ENCODE measurements around the gene CRTAC1.

CRTAC1 gene

DNA sequence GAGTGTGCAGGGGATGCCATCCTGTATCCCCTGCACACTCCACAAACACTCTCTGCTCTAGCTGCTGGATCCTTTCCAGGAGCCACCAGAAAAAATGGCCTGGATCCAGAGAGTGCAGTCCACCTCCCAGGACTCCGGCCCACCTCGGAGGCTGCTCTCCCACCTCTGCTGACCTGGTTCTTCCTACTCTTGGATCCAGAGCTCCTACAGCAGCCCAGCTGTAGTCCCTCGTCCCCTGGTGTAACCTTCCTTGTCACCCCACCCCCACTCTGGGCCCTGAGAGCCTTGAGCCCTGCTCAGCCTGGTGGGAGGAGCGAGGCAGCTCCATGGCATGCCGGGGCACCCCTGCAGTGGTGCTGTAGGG is 126.4 kb downstream of the CRTAC1 start:
- in situ Hi-C loops (cut with HindIII; ENCODE audit: low sequenced_read_pairs), result no loop called here
- H3K4me3 ChIP-seq (ENCODE audit: low read depth, low read length), result no peak overlapping the region
- TF ChIP-seq, protein P1, sequence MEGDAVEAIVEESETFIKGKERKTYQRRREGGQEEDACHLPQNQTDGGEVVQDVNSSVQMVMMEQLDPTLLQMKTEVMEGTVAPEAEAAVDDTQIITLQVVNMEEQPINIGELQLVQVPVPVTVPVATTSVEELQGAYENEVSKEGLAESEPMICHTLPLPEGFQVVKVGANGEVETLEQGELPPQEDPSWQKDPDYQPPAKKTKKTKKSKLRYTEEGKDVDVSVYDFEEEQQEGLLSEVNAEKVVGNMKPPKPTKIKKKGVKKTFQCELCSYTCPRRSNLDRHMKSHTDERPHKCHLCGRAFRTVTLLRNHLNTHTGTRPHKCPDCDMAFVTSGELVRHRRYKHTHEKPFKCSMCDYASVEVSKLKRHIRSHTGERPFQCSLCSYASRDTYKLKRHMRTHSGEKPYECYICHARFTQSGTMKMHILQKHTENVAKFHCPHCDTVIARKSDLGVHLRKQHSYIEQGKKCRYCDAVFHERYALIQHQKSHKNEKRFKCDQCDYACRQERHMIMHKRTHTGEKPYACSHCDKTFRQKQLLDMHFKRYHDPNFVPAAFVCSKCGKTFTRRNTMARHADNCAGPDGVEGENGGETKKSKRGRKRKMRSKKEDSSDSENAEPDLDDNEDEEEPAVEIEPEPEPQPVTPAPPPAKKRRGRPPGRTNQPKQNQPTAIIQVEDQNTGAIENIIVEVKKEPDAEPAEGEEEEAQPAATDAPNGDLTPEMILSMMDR (IDR thresholded peaks at IDR 0.05; ENCODE audit: low read depth, low read length, missing control alignments), result no peak
- no peak for DNase-seq (ENCODE audit: low read depth)

DNA sequence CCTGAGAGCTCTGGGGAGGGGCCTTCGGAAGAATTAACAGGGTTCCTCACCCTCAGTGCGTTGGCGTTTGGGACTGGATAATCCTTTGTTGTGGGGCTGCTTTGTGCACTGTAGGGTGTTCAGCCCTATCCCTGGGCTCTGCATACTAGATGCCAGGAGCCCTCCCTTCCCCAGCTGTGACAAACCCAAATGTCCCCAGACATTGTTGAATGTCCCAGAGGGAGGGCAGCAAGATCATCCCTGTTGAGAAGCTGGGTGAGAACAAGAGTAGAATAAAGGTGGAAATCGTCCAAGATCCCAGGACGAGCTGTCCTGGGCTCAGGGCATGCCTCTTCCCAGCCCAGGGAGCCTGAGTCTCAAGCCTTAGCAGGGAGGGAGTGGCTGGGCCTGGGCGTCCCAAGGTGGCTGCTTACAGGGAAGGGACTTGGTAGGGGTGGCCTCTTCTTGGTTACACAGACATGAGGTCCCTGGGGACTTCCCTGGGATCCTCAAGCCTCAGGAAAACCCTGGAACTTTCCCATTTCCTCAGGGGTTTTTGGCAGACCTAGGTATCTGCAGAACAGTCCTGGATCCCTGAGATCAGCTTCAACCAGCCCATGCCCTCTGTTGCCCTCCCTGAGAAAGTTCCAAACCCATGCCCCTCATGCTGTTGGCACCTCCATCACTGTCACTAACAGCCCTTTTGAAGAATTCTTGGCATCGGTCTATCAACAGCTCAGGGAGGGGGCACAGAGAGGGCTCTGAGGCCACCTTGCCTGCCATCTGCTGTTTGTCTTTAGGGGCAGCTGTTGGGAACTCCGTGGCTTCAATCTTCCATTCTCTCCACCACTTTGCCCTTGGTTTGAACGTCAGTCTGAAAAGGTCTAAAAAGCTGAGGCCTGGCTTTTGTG is 127.0 kb downstream of the CRTAC1 start:
- in situ Hi-C loops (cut with HindIII; ENCODE audit: low sequenced_read_pairs), result no loop called here
- no peak overlapping the region for H3K4me3 ChIP-seq (ENCODE audit: low read depth, low read length)
- no peak for DNase-seq (ENCODE audit: low read depth)
- TF ChIP-seq, protein P1 (IDR thresholded peaks at IDR 0.05; ENCODE audit: low read depth, low read length, missing control alignments), result no peak

GRCh38 chr10:97901381-97901780 is 129.0 kb downstream of the CRTAC1 start:
- in situ Hi-C loops (cut with HindIII; ENCODE audit: low sequenced_read_pairs), result no loop called here
- no peak for DNase-seq (ENCODE audit: low read depth)
- TF ChIP-seq, protein P1 (IDR thresholded peaks at IDR 0.05; ENCODE audit: low read depth, low read length, missing control alignments), result no peak
- H3K4me3 ChIP-seq (ENCODE audit: low read depth, low read length), result no peak overlapping the region

DNA sequence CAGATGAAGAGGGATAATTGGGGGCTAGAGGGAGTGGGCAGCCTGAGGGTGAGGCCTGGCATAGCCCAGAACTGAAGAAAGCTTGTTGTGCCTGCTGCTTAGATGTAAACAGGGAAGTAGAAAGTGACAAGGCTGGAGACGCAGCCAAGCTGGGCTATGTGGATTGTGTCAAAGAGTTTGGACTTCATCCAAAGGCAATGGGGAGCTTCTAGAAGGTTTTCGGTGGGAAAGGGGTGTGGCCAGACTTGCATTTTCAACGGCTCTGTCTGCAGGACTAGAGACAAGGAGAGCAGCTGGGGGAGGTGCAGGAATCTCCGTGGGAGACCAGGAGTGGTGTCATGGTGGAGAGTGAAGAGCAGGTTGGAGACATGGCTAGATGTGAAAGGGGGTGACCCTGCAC is 132.0 kb downstream of the CRTAC1 start:
- TF ChIP-seq, protein P1 (IDR thresholded peaks at IDR 0.05; ENCODE audit: low read depth, low read length, missing control alignments), result no peak
- no peak for DNase-seq (ENCODE audit: low read depth)
- no peak overlapping the region for H3K4me3 ChIP-seq (ENCODE audit: low read depth, low read length)
- in situ Hi-C loops (cut with HindIII; ENCODE audit: low sequenced_read_pairs), result no loop called here

DNA sequence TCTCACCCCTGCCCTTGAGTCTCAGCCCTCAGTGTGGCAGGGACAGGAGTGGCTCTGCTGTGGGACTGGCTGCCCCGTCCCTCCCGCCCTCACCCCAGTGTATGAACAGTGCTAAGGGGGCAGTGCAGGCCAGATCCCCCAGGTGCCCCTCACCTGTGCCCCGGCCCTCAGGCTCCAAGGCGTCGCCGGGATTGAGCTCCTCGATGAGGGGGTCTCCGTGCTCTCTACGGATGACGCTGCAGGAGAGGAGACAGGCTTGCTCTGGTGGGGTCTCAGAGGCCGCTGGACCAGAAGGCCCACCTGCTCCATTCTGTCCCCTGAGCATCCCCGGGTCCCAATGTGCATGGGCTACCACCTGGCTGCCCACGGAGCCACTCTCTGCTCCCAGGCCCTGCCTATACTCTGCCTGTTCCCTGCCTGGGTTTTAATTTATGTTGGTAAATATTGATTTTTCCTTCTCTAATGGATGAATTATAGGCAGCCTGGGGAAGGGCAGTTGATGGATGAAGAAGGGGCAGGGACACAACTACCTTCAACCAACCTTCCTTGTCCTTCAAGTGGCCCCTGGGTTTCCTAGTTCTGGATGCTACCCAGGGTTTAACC is 133.6 kb downstream of the CRTAC1 start:
- TF ChIP-seq, protein P1 (IDR thresholded peaks at IDR 0.05; ENCODE audit: low read depth, low read length, missing control alignments), result no peak
- in situ Hi-C loops (cut with HindIII; ENCODE audit: low sequenced_read_pairs), result no loop called here
- no peak for DNase-seq (ENCODE audit: low read depth)
- H3K4me3 ChIP-seq (ENCODE audit: low read depth, low read length), result no peak overlapping the region

DNA sequence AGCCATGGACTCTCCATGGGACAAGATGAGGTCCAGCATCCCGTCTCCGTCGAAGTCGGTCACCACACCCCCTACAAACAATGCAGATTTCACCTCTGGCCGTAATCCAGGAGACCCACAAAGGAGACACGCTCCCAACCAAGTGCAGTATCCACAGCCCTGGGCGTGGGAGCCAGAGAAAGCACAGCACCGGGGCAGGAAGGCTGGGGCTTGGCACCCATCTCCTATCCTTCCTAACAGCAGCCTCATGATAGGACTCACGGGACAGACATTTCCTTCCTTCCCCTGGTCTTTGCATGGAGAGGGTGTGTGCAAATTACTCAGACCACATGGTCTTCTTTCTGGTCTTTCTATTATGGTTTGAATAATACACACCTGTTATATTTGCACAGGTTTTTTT is 134.5 kb downstream of the CRTAC1 start:
- DNase-seq (ENCODE audit: low read depth), result no peak

More for the DNA sequence above, 134.5 kb downstream of the CRTAC1 start:
- in situ Hi-C loops (cut with HindIII; ENCODE audit: low sequenced_read_pairs), result no loop called here
- no peak overlapping the region for H3K4me3 ChIP-seq (ENCODE audit: low read depth, low read length)
- TF ChIP-seq, protein P1 (IDR thresholded peaks at IDR 0.05; ENCODE audit: low read depth, low read length, missing control alignments), result no peak
